ENCODE results near the gene PLPPR5.
A peak's percentile ranks its signal among the peaks of the same experiment; 100 is the strongest.

Gene PLPPR5

DNA sequence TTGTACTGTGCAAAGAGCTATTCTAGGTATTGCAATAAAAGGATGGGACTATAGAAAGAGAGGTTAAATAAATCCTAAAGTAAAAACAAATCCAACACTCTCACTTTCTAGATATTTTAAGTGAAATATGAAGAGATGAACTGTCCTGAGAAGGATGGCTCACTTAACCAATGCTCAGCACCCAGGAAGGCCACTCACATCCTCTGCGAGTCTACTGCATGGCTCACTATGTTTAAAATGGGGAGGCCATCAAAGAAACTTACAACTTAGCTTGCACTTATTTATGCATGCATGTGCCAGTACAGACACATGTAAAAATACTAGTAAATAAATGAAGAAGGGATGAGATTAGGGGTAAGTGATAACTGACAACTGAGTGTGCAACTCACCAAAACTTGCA is 37.5 kb downstream of the PLPPR5 start:
- no peak for DNase-seq

GRCh38 chr1:98965394-98965793 is 39.3 kb downstream of the PLPPR5 start:
- no peak for DNase-seq

- no peak for DNase-seq
Measured at GRCh38 chr1:98964198-98964597, 40.5 kb downstream of the PLPPR5 start.

- no peak for DNase-seq
Measured at GRCh38 chr1:98963064-98963758, 41.5 kb downstream of the PLPPR5 start.

DNA sequence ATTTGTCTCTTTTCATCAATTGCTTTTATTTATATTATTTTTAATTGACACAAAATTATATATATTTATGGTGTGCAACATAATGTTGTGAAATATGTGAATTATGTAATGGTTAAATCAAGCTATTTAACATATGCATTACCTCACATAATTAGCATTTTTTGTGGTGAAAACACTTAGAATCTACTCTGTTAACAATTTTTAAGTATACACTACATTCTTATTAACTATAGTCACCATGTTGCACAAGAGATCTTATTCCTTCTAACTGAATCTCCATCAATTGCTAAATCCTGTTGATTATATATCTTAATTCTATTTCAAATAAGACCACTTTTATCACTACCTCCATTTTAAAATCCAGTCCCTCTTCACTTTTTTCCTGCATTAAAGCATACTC is 42.5 kb downstream of the PLPPR5 start:
- DNase-seq, result no peak

DNA sequence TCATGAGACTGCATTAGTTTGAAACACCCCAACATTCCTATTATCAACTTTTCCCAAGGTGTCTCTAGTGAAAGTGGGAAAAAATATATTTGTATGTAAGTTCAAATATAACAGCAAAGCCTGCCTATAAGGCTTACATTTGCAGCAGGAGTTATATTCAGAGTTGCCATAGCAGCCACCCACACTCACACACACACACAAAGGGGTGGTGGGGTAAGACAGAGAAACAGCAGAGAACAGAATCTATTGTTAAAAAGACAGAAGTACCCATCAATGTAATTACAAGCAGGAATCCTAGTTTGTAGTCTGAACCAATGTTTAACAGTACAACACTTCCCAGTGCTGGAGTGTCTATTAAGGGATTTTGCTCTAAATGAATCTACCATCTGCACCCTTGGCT is 55.0 kb downstream of the PLPPR5 start:
- DNase-seq, result no peak

GRCh38 chr1:98949166-98949565 is 55.5 kb downstream of the PLPPR5 start:
- no peak for DNase-seq

- DNase-seq, result no peak
Measured at GRCh38 chr1:98947071-98947470, 57.6 kb downstream of the PLPPR5 start.

DNA sequence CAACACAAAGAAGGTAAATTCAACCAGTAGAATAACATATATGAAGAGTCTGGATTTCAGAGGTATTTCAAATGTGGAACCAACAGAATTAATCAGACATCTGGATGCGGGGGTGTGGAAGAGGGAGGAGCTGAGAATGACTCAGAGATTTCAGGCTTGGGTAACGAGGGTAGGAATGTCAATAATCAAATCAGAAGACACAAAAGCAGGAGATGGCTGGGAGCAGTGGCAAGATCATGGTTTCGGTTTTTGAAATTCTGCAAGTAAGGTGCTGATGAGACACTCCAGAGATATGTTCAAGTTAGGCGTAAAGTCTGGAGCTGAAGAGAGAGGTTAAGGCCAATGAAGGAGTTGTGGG is 64.0 kb downstream of the PLPPR5 start:
- peak; percentile 5 for DNase-seq

DNA sequence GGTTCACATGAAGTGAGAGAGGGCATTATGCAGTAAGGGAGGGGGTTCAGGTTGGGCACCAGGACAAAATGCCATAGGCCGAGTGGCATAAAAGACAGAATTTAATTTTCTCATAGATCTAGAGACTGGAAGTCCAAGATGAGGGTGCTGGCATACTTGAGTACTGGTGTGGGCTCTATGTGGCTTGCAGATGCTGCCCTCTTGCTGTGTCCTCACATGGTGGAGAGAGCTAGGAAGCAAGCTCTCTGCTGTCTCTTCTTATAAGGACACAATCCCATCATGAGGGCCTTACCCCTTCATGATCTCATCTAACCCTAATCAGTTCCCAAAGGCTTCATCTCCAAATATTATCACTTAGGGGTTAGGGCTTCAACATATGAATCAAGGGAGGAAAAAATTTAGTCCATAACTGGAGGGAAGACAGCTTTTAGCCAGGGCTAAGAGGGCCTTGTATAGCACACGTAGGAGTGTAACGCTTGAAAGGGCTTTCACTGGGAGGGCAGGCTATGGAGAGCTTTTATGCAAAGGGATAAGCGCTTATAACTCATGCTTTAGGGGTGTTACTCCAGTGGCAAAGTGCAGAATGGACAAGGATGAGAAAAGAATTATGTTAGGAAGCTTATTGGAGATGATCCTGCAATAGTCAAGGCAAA is 64.5 kb downstream of the PLPPR5 start:
- DNase-seq, result no peak

GRCh38 chr1:98939471-98939870 is 65.2 kb downstream of the PLPPR5 start:
- DNase-seq, result no peak

- DNase-seq, result no peak
Measured at GRCh38 chr1:98937347-98937746, 67.3 kb downstream of the PLPPR5 start.

DNA sequence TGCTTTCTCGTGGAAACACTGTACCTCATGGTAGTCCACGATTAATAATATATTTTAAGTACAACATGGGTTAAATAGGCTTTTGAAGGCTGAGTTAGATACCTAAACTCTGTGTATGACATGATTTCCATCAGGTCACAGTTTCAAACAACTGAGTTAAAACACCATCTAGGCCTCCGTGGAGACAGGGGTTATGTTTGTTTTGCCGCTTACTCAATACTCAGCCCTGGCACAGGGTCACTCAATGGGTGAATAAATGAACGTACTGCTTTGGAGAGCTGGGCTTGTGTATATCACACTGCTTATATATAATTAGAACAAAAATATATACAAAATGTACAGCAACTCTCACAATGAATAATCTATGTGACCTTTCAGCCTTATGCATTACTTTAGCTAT is 72.5 kb downstream of the PLPPR5 start:
- DNase-seq, result no peak

DNA sequence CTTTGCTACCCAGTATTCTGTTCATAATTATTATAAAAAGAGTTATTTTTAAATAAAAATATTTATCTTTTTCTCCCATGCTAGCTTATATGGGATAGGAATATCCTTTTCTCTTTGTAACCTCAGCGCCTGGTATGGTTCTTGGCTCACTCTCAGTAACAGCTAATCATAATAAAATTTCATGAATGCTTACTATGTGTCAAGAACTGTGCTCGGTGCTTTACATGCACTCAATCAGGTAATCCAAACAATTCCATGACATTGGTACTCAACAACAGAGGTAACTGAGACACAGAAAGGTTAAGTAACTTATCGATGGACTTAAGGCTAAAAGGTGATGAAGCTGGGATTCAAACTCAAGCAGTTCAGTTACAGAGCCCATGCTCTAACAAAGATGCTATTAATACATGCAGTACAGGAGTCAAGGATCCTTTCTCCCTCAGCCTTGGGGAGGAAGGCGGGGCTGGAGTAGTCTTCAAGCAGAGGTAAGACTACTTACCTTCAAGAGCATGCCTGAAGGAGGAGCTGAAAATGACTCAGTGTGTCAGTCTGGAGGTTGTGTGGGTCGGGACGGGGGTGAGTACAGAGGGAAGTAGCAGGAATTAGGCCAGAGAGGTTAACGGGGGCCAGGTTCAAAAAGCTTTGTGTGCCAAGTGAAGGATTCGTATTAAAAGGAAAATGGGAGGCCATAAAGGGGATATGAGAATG is 73.4 kb downstream of the PLPPR5 start:
- DNase-seq, result no peak

DNA sequence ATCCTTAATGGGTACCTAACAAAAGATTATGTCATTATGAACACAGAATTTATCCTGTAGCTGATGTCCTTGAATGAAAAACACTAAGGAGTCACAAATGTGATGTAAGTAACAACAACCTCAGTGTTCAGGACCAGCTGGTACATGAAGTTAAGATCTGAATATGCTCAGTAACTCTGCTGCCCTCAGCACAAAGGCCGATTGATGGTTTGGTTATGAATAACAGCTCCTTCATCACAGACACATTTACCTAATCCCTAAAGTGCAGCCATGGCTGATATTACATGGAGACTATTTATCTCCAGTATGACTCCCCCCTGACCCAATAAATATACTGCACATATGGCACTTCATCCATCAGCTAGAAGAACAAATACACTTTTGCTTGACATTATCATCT is 75.2 kb downstream of the PLPPR5 start:
- no peak for DNase-seq

DNA sequence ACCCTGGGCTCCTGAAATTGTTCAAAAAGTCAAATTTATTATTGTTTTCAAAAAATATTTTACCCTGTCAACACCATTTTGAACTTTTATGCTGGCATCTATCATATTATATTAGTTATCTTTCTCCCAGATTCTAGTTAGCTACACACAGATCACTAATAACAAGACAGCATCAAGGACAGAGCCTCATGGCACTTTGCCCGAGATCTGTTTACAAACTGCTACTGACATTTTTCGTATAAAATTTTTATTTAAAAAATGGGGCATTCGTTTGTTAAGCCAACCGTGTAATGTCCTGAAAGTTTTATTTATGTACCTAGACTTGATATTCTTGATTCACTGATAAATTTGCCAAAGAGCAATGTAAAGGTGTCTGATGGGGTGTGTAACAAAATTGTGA is 78.1 kb downstream of the PLPPR5 start:
- no peak for DNase-seq

DNA sequence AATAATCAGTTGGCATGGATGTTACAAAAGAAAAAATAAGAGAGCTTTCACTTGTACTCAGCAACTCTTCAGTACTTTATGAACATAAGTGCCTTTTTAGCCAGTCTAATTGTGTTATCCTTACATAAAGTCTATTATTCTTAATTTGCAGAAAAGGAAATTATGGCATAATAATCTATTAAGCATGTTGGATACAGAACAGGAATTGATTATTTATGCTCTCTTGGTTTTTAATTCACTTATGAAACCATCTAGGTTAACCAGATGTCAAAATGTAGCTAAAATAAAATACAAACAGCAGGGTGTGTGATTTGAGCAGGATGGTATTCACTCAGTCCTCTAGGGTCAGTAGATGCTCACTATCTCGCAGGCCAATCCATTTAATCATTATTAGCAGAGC is 79.7 kb downstream of the PLPPR5 start:
- DNase-seq, result no peak

DNA sequence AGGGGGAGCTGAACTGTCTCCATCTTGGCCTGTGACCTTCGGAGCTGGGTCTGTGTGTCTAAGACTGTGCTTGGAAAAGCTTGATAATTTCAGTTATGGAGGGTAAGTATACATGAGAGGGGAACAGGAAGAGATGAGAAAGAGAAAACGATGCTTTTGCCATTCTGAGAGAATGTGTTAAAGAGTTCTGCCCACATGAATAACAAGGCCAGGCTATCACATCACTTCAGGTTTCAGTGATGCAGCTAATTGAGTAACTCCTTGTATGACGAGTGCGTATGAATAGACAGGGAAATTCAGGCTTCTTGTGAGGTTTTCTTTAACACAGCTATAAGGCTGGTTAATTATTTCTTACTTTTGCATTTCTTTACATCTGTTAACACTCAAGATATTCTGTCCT is 81.0 kb downstream of the PLPPR5 start:
- DNase-seq, result no peak

- no peak for DNase-seq
Measured at GRCh38 chr1:98921817-98922216, 82.8 kb downstream of the PLPPR5 start.

DNA sequence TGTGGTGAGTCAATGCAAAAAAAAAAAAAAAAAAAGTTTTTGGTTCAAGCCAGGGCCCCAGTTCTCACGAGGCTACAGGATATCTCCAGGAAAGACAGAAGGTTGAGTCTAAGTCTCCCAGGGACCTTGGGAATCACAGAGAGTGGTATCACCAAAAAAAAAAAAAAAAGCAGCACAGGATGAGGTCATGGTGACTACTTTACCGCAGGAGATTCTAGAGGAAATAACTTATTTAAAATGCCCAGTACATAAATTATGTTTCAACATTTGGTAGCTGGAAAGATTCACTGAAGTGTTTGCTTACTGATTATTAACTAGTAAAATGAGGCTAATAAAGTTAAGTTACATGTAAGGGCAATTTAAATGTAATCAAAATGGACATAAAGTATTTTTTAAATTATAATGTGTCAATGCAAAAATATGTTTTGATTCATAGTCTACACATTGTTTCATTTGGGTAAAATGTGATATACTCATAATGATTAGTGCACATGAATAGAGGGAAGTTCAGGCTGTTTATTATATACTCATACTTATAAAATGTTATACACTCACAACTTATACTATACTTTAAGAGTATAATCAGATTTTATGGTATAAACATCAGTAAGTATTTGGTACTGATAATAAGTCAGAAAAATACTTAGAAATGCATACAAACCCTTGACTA is 84.1 kb downstream of the PLPPR5 start:
- no peak for DNase-seq

DNA sequence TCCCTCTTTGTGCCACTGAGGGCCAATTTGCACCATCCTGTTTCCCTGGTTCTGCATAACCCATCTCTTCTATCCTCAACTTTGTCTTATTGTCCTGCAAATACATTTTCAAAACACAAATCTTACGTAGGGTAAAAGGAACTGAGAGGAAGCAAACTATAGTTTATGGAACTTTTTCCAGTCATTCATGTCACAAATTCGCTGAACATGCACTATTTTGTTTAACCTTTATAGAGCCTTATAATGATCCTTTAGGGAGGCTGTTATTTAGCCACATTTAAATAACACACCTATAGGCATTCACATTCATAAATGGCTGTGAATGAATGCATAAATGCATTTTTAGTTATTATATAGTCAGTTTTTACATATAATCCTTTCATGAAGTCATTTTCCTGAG is 85.0 kb downstream of the PLPPR5 start:
- no peak for DNase-seq

DNA sequence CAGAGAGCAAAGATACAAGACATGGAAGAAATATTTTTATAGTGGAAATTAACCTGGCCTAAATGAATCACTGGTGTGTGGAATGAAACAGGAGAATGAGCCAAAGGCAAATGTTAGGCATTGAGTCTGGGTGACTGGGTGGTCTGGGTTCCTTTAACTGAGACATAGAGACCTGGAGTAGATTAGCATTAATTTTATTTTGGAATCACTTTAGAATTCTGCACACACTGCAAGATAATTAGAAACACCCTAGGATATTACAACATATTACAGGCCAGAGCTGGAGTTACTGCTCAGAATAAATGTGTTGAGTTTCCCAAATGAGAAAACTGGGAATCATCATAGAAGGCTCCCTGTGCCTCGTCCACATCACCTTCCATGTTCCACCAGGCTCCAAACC is 85.5 kb downstream of the PLPPR5 start:
- DNase-seq, result no peak

GRCh38 chr1:98914547-98914946 is 90.1 kb downstream of the PLPPR5 start:
- no peak for DNase-seq

DNA sequence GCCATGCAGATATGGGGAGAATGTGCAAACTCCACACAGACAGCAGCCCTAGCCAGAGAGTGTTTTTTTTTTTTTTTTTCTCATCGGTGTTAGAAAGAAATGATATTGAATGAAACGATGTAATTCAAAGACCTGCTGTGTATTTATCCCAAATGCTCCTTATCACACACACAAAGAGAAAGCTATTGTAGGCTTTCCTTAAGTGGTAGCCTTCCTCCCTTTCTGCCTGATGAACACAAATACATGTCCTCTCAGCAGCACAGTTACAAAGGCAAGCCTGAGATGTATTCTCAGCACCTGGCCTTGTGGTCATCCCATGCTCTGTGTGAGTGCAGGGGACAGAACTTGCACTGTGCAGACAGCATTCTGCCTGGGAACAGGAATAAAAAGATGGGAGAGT is 93.8 kb downstream of the PLPPR5 start:
- DNase-seq, result no peak
